ENCODE measurements around the gene ATG4B. TPM values are rescaled to one million over a fixed set of nuclear protein-coding genes. Genes with fewer than 3 reads are reported as not detected.

Gene ATG4B
- total RNA-seq, 1 donor from 2014 or later, result 101 TPM

DNA sequence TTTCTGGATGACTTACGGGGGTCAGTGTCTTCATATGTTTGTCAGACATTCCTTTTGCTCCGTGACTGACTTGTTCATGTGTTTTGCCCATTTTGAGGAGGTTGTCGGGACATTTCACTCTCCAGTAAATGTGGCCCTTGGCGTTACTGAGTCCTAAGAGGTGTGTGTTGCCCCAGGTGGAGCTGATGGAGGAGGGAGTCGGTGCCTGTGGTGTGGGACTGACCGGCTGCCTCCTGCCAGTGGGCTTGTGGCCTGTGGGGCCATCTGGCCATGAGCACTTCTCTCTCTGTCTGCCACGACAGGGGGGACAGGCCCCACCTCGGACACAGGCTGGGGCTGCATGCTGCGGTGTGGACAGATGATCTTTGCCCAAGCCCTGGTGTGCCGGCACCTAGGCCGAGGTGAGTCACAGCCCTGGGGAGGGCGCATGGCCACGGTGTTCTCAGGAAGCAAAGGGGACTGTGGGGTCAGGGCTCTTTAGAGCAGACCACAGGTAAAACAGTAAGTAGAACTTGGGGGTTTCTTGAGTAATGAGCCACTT is 15.8 kb downstream of the ATG4B start:
- Mint-ChIP-seq H3K27me3 (no peaks in the 10 kb centered on the region), H3K4me3 (no peak overlapping the region), H3K4me1 (no peaks in the 10 kb centered on the region), H3K27ac (no peak overlapping the region), H3K9me3 (no peaks in the 10 kb centered on the region), H3K36me3 (ENCODE audit: low read depth) (peaks cover 72% of the 10 kb centered on the region)
- TF ChIP-seq, protein P1, sequence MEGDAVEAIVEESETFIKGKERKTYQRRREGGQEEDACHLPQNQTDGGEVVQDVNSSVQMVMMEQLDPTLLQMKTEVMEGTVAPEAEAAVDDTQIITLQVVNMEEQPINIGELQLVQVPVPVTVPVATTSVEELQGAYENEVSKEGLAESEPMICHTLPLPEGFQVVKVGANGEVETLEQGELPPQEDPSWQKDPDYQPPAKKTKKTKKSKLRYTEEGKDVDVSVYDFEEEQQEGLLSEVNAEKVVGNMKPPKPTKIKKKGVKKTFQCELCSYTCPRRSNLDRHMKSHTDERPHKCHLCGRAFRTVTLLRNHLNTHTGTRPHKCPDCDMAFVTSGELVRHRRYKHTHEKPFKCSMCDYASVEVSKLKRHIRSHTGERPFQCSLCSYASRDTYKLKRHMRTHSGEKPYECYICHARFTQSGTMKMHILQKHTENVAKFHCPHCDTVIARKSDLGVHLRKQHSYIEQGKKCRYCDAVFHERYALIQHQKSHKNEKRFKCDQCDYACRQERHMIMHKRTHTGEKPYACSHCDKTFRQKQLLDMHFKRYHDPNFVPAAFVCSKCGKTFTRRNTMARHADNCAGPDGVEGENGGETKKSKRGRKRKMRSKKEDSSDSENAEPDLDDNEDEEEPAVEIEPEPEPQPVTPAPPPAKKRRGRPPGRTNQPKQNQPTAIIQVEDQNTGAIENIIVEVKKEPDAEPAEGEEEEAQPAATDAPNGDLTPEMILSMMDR (IDR thresholded peaks at IDR 0.05), result no peak
- intact Hi-C loops (cut with micrococcal nuclease), result no loop called here
- ChIA-PET POLR2A (no interaction called here), CTCF (no interaction called here)
- DNase-seq (no peak), ATAC-seq (ENCODE audit: low read depth) (no peak)

DNA sequence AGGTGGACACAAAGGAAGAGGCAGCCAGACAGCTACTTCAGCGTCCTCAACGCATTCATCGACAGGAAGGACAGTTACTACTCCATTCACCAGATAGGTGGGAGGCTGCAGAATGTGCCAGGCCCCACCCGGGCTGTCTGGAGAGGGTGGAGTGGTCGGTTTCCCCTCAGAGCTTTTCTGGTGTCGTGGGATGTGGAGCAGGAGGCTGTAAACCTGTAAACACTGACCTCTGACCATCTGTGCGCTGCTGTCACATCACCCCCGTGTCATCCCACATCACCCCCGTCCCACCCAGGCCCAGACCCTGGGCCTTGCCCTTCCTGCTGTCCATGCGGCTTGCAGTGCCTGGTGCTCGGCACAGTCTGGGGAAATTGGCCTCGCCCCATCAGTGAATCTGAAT is 17.1 kb downstream of the ATG4B start:
- TF ChIP-seq, protein P1 (IDR thresholded peaks at IDR 0.05), result no peak
- H3K4me3 Mint-ChIP-seq, result no peak overlapping the region
- H3K4me1 Mint-ChIP-seq, result no peaks in the 10 kb centered on the region
- H3K27me3 Mint-ChIP-seq, result no peaks in the 10 kb centered on the region
- ChIA-PET POLR2A (interaction anchor here (0.7 kb wide), 1 partner anchor 360 kb away, joined by 6 read pairs; no protein-coding TSS in a partner anchor), CTCF (no interaction called here)
- no peak overlapping the region for H3K27ac Mint-ChIP-seq
- intact Hi-C loops (cut with micrococcal nuclease), result no loop called here
- peaks cover 84% of the 10 kb centered on the region for H3K36me3 Mint-ChIP-seq (ENCODE audit: low read depth)
- no peak for ATAC-seq (ENCODE audit: low read depth)
- no peak for DNase-seq
- no peaks in the 10 kb centered on the region for H3K9me3 Mint-ChIP-seq

DNA sequence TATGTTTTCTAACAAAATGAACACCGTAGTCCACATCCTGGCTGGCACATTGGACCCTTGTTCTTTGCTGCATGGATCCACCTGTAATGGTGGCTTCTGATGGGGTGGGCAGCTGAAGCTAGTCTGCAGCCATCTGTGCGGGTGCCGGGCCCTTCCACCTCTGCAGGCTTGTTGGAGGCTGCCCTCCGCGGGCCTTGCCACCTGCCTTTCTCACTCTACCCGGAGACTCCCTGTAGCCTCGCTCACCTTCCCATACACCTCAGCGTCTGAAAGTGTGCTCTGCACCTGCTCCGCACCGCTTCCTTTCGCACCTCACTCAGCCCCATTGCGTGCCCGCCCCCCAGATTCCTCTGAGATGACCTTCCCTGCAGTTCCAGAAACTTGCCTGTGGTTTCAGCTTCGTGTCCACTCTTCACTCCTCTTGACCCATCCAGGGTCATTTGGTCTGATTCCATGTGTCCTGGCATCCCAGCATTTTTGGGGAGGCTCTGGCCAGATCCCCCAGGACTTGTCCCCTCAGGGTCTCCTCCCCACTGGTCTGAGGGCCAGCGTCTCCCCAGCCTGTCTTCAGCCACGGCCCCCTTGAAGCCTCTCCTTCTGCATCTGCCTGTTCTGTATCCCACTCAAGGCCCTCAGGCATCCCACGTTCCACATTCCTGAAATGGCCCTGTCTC is 18.2 kb downstream of the ATG4B start:
- TF ChIP-seq, protein P1 (IDR thresholded peaks at IDR 0.05), result no peak
- no peaks in the 10 kb centered on the region for H3K4me1 Mint-ChIP-seq
- no peak overlapping the region for H3K4me3 Mint-ChIP-seq
- intact Hi-C loops (cut with micrococcal nuclease), result no loop called here
- H3K36me3 Mint-ChIP-seq (ENCODE audit: low read depth), result peaks cover 92% of the 10 kb centered on the region
- ATAC-seq (ENCODE audit: low read depth), result no peak
- ChIA-PET CTCF (no interaction called here), POLR2A (no interaction called here)
- H3K27ac Mint-ChIP-seq, result no peak overlapping the region
- H3K27me3 Mint-ChIP-seq, result no peaks in the 10 kb centered on the region
- H3K9me3 Mint-ChIP-seq, result no peaks in the 10 kb centered on the region
- DNase-seq, result no peak

DNA sequence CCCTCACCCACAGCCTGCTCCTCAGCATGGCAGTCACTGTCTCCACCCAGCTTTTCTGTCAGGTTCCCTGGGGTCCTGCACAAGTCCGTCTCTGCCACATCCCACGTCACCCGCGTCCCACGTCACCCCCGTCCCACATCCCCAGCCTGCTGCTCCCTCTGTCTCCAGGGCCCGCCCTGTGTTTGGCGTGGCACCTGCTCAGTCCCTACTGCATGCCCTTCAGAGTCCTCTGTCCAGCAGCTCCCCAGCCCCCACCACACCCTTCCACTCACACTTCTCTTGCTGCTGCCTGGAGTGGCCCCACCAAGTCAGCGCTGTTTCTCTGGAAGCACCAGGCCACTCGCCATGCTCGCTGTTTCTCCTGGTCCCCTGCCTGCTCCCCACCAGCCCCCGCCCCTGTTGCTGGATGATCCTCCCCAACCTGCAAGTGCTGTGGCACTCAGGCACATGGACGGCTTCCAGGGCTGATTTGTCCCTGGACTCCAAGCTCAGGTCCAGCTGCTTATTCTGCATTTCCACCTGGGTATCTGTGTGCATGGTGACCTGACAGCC is 18.8 kb downstream of the ATG4B start:
- CTCF ChIA-PET, result no interaction called here
- ATAC-seq (ENCODE audit: low read depth), result no peak
- H3K36me3 Mint-ChIP-seq (ENCODE audit: low read depth), result peaks cover 93% of the 10 kb centered on the region
- intact Hi-C loops (cut with micrococcal nuclease), result no loop called here
- POLR2A ChIA-PET, result no interaction called here
- DNase-seq, result no peak
- no peak overlapping the region for H3K27ac Mint-ChIP-seq
- no peaks in the 10 kb centered on the region for H3K27me3 Mint-ChIP-seq
- TF ChIP-seq, protein P1 (IDR thresholded peaks at IDR 0.05), result no peak
- no peak overlapping the region for H3K4me3 Mint-ChIP-seq
- H3K4me1 Mint-ChIP-seq, result no peaks in the 10 kb centered on the region
- no peaks in the 10 kb centered on the region for H3K9me3 Mint-ChIP-seq

DNA sequence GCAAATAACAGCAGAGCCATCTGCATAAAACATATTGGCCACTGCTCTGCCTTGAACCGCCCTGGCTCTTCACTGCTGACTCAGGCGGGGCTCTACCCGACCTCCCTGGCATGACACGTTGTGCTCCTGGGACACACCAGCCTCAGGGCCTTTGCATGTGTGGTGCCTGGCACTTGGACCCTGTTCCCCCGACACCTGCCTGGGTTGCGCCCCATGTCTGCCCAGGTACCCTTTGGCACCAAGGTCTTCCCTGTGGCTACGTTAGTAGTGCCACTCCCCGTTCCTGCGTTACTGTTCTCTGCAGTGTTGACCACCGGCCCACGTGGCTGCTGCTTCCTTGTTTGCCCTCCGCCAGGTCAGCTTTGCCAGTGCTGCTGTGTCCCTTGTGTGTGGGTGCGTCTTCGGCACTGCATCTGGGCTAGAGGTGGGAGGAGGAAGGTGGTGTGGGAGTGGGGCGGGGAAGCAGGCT is 20.3 kb downstream of the ATG4B start:
- ATAC-seq (ENCODE audit: low read depth) (no peak), DNase-seq (no peak)
- CTCF ChIA-PET, result interaction anchor here (1.9 to 2.0 kb wide), 2 partner anchors 221 to 807 kb away, joined by 5 to 8 read pairs; no protein-coding TSS in a partner anchor
- TF ChIP-seq, protein P1 (IDR thresholded peaks at IDR 0.05), result no peak
- Mint-ChIP-seq H3K27ac (no peak overlapping the region), H3K4me1 (no peaks in the 10 kb centered on the region), H3K9me3 (no peaks in the 10 kb centered on the region), H3K36me3 (ENCODE audit: low read depth) (peaks cover 86% of the 10 kb centered on the region), H3K4me3 (no peak overlapping the region), H3K27me3 (no peaks in the 10 kb centered on the region)
- POLR2A ChIA-PET, result interaction anchor here (0.6 kb wide), 1 partner anchor 821 kb away, joined by 3 read pairs; no protein-coding TSS in a partner anchor
- intact Hi-C loops (cut with micrococcal nuclease), result no loop called here
